ENCODE measurements around the gene EPHB1.

GRCh38 chr3:135229018-135229495 is 434.0 kb downstream of the EPHB1 start:
- TF ChIP-seq POLR2AphosphoS5 (IDR thresholded peaks at IDR 0.05; ENCODE audit: low read depth, low read length) (no peak), SIN3A (IDR thresholded peaks at IDR 0.05; ENCODE audit: borderline replicate concordance, insufficient read depth, low read length) (no peak)

Measured in PFSK-1 (cell line).